Sigmoid colon (tissue), 7 donors: ENCODE measurements around the gene CNDP2. TPM values are rescaled to one million over a fixed set of nuclear protein-coding genes. Genes with fewer than 3 reads are reported as not detected.

Source experiments
- DNase-seq: peaks from one replicate; pipeline ENCODE4 v3.0.0-alpha.2; 2019
- H3K27ac ChIP-seq, 4 donors: fragments of 200-600 bp; sonication (generic); one replicate each; pipeline ENCODE4 v1.5.1; 2016 to 2019; ENCODE audit warnings: mild to moderate bottlenecking in 1 of 4
- H3K27me3 ChIP-seq, 3 donors: fragments of 200-600 bp; sonication (generic); one replicate each; pipeline ENCODE4 v1.5.1; 2019; ENCODE audit warnings: mild to moderate bottlenecking in 1 of 3
- H3K36me3 ChIP-seq, 4 donors: fragments of 200-600 bp; sonication (generic); one replicate each; pipeline ENCODE4 v1.5.1; 2016 to 2019
- H3K4me1 ChIP-seq, 4 donors: fragments of 200-600 bp; sonication (generic); one replicate each; pipeline ENCODE4 v1.5.1; 2017 to 2019
- H3K4me3 ChIP-seq, 4 donors: fragments of 200-600 bp; sonication (generic); one replicate each; pipeline ENCODE4 v1.5.1; 2017 to 2019; ENCODE audit warnings: mild to moderate bottlenecking in 2 of 4, moderate library complexity in 1 of 4
- H3K9me3 ChIP-seq, 4 donors: fragments of 200-600 bp in 3 of 4; sonication (generic) in 3 of 4; one replicate each; pipeline versions ENCODE4 v1.5.1 to v1.6.1; 2013 to 2019
- EP300 ChIP-seq, 4 donors: sonication (generic); formaldehyde crosslinking; IDR thresholded peaks; one replicate each; pipeline ENCODE4 v1.6.1; 2017; ENCODE audit warnings: antibody characterized with exemption in 4 of 4
- POLR2A ChIP-seq, 2 donors: fragments of 450-650 bp; IDR thresholded peaks; one replicate each; pipeline ENCODE4 v1.6.1; 2016; ENCODE audit warnings: antibody characterized with exemption in 2 of 2, mild to moderate bottlenecking in 2 of 2, moderate library complexity in 2 of 2
- POLR2AphosphoS5 ChIP-seq, 4 donors: sonication (generic); formaldehyde crosslinking; IDR thresholded peaks; one replicate each; pipeline ENCODE4 v1.6.1; 2017; ENCODE audit warnings: antibody characterized with exemption in 4 of 4
- WGBS, 2 donors: extraction: QIAGEN DNeasy Blood & Tissue Kit; methylation state at CpG; one replicate each; pipeline ENCODE4 v1.1.7; 2013; 5-methylcytosine and 5-hydroxymethylcytosine counted together
- intact Hi-C: fragments of 100-400 bp; cut with DNase I; formaldehyde crosslinking; loops from one replicate; pipeline ENCODE4 v1.15.1; 2023
- polyA plus RNA-seq, 3 donors: library from polyadenylated mRNA; stranded (reverse); fragments of 200-250 nt; gene quantifications; one replicate each; pipeline ENCODE4 v1.2.3, GENCODE V29; 2013
- total RNA-seq, 4 donors: library from RNA; depleted of rRNA; stranded (reverse); fragments of >200 nt; gene quantifications; one replicate each; pipeline ENCODE4 v1.1.0, GENCODE V29; 2016
- TF ChIP-seq, protein P1 (sequence below), 4 experiments: fragments of 450-650 bp in 3 of 4; fragments of 200-600 bp in 1 of 4; IDR thresholded peaks; one replicate each; pipeline ENCODE4 v1.5.1; 2016 to 2019; ENCODE audit warnings: antibody characterized with exemption in 4 of 4, mild to moderate bottlenecking in 3 of 4, moderate library complexity in 2 of 4
- donor health status: healthy with polysubstance abuse.
- donor health status: Bipolar disorder and iron deficiency.
- donor health status: healthy.

CNDP2 gene
- total and polyA plus RNA-seq, 7 donors, result 29.3 to 179 (median 53.5) TPM

GRCh38 chr18:74567822-74568221 lies 71.7 kb downstream of the CNDP2 start:
- 63 to 73% methylated on average over 7 of the region's 7 CpGs for WGBS, 2 donors
- no peak for TF ChIP-seq POLR2A (IDR thresholded peaks at IDR 0.05)
- no peak for TF ChIP-seq POLR2AphosphoS5 (IDR thresholded peaks at IDR 0.05)
- no peak for TF ChIP-seq EP300 (IDR thresholded peaks at IDR 0.05)
- TF ChIP-seq, protein P1, sequence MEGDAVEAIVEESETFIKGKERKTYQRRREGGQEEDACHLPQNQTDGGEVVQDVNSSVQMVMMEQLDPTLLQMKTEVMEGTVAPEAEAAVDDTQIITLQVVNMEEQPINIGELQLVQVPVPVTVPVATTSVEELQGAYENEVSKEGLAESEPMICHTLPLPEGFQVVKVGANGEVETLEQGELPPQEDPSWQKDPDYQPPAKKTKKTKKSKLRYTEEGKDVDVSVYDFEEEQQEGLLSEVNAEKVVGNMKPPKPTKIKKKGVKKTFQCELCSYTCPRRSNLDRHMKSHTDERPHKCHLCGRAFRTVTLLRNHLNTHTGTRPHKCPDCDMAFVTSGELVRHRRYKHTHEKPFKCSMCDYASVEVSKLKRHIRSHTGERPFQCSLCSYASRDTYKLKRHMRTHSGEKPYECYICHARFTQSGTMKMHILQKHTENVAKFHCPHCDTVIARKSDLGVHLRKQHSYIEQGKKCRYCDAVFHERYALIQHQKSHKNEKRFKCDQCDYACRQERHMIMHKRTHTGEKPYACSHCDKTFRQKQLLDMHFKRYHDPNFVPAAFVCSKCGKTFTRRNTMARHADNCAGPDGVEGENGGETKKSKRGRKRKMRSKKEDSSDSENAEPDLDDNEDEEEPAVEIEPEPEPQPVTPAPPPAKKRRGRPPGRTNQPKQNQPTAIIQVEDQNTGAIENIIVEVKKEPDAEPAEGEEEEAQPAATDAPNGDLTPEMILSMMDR (IDR thresholded peaks at IDR 0.05), result no peak
- intact Hi-C loops, result no loop called here

DNA sequence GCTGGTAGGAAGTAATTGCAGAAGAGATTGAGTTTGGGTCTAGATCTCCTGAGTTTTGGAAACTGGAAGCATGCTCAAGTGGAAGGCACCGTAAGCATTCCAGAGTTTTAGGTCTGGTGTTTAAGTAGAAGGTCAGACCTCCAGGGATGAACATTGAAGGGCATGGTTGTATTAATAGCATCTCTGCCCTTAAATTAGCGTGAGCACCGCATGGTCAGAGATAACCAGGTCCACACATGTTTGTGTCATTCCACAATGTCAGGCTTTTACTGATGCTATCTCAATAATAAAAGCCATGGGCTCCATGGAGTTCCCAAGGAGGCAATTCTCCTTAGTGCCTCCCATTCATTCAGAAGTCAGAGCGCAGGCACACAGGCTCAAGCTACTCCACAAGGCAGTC lies 73.2 kb downstream of the CNDP2 start:
- Histone ChIP-seq H3K9me3 (no peaks in the 10 kb centered on the region), H3K36me3 (no peaks in the 10 kb centered on the region), H3K4me1 (no peaks in the 10 kb centered on the region), H3K27me3 (no peaks in the 10 kb centered on the region), H3K27ac (no peak overlapping the region), H3K4me3 (no peak overlapping the region)
- DNase-seq, result no peak
- intact Hi-C loops, result no loop called here
- WGBS, 2 donors, result 95% methylated on average over 4 of the region's 4 CpGs
- TF ChIP-seq POLR2A (IDR thresholded peaks at IDR 0.05) (no peak), POLR2AphosphoS5 (IDR thresholded peaks at IDR 0.05) (no peak), EP300 (IDR thresholded peaks at IDR 0.05) (no peak)
- TF ChIP-seq, protein P1 (IDR thresholded peaks at IDR 0.05), result no peak

More at GRCh38 chr18:74567822-74568221, 71.7 kb downstream of the CNDP2 start:
- no peak overlapping the region for H3K27ac ChIP-seq
- H3K4me1 ChIP-seq, result peaks cover 0 to 11% (median 4%) of the 10 kb centered on the region in 4 donors
- H3K9me3 ChIP-seq, result no peaks in the 10 kb centered on the region
- no peak for DNase-seq
- no peaks in the 10 kb centered on the region for H3K36me3 ChIP-seq
- H3K27me3 ChIP-seq, result no peaks in the 10 kb centered on the region
- no peak overlapping the region for H3K4me3 ChIP-seq

DNA sequence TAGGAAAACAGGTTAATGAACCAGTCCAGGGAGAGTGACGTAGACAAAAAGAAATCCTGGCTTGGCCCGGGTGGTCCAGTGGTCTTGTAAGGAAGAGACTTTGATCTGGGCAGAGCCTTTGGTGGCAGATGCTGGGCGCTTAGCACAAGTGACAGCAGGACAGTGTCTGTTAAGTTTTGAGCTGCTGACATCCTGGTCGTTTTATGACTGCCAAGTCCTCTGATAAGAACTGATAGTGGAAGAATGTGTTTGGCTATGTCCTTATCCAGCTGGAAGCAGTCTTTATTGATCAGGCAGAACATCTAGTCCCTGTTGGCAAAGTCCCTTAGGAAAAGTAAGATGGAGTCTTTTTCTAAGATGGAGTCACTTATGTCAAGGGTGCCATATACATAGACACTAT lies 74.1 kb downstream of the CNDP2 start:
- WGBS, 2 donors, result 48 to 78% methylated on average over 4 of the region's 4 CpGs
- Histone ChIP-seq H3K4me3 (no peak overlapping the region), H3K27ac (no peak overlapping the region), H3K36me3 (no peaks in the 10 kb centered on the region), H3K9me3 (no peaks in the 10 kb centered on the region), H3K4me1 (no peaks in the 10 kb centered on the region), H3K27me3 (no peaks in the 10 kb centered on the region)
- TF ChIP-seq, protein P1 (IDR thresholded peaks at IDR 0.05), result no peak
- no peak for TF ChIP-seq EP300 (IDR thresholded peaks at IDR 0.05)
- TF ChIP-seq POLR2AphosphoS5 (IDR thresholded peaks at IDR 0.05), result no peak
- no peak for TF ChIP-seq POLR2A (IDR thresholded peaks at IDR 0.05)
- intact Hi-C loops, result no loop called here
- DNase-seq, result no peak

GRCh38 chr18:74571895-74572680 lies 75.9 kb downstream of the CNDP2 start:
- no peak for DNase-seq
- 89 to 91% methylated on average over 12 of the region's 12 CpGs for WGBS, 2 donors
- Histone ChIP-seq H3K27me3 (no peaks in the 10 kb centered on the region), H3K4me1 (no peaks in the 10 kb centered on the region), H3K27ac (no peak overlapping the region), H3K4me3 (no peak overlapping the region), H3K36me3 (no peaks in the 10 kb centered on the region), H3K9me3 (no peaks in the 10 kb centered on the region)
- TF ChIP-seq POLR2A (IDR thresholded peaks at IDR 0.05), result no peak
- no peak for TF ChIP-seq EP300 (IDR thresholded peaks at IDR 0.05)
- no peak for TF ChIP-seq POLR2AphosphoS5 (IDR thresholded peaks at IDR 0.05)
- TF ChIP-seq, protein P1 (IDR thresholded peaks at IDR 0.05), result no peak
- intact Hi-C loops, result no loop called here
